Activated CD4-positive, alpha-beta T cell treated with anti-CD3 and anti-CD28 coated beads for 24 hours (primary cell): ENCODE measurements around the gene RPGRIP1L.
A peak's percentile ranks its signal among the peaks of the same experiment; 100 is the strongest.

Experiments used
- DNase-seq, 2 donors: peaks; one replicate each; pipeline ENCODE4 v3.0.0-alpha.2; 2020; ENCODE audit warnings: low read depth in 2 of 2

The RPGRIP1L gene

GRCh38 chr16:53703590-53704444 lies at the start of gene RPGRIP1L, which contains the start of gene FTO:
Gene RPGRIP1L (minus strand): TSS chr16:53703859. CDS start chr16:53700723, 3,136 bp downstream.
Gene FTO (plus strand): TSS chr16:53704156.
- peak; percentile 98 for DNase-seq

- DNase-seq, result no peak
Measured at GRCh38 chr16:53753431-53753830, 49.8 kb upstream of the RPGRIP1L start.

- DNase-seq, result no peak
Measured at GRCh38 chr16:53752560-53752959, 48.9 kb upstream of the RPGRIP1L start.

GRCh38 chr16:53745753-53746266 lies 42.2 kb upstream of the RPGRIP1L start:
- no peak for DNase-seq

GRCh38 chr16:53745086-53745485 lies 41.4 kb upstream of the RPGRIP1L start:
- no peak for DNase-seq

GRCh38 chr16:53744449-53744848 lies 40.8 kb upstream of the RPGRIP1L start:
- DNase-seq, result no peak

GRCh38 chr16:53743149-53743566 lies 39.5 kb upstream of the RPGRIP1L start:
- no peak for DNase-seq

GRCh38 chr16:53741546-53741945 lies 37.9 kb upstream of the RPGRIP1L start:
- DNase-seq, result no peak

- no peak for DNase-seq
Measured at GRCh38 chr16:53740933-53741531, 37.4 kb upstream of the RPGRIP1L start.

- no peak for DNase-seq
Measured at GRCh38 chr16:53740476-53740875, 36.8 kb upstream of the RPGRIP1L start.

- DNase-seq, result no peak
Measured at GRCh38 chr16:53737552-53737951, 33.9 kb upstream of the RPGRIP1L start.

GRCh38 chr16:53736297-53736696 lies 32.6 kb upstream of the RPGRIP1L start:
- DNase-seq, result no peak

- DNase-seq, result no peak
Measured at GRCh38 chr16:53734908-53735307, 31.2 kb upstream of the RPGRIP1L start.

GRCh38 chr16:53732296-53732929 lies 28.8 kb upstream of the RPGRIP1L start:
- DNase-seq, result no peak

- no peak for DNase-seq
Measured at GRCh38 chr16:53730693-53731092, 27.0 kb upstream of the RPGRIP1L start.

- DNase-seq, result no peak
Measured at GRCh38 chr16:53726625-53727024, 23.0 kb upstream of the RPGRIP1L start.

- DNase-seq, result no peak
Measured at GRCh38 chr16:53721017-53721416, 17.4 kb upstream of the RPGRIP1L start.

GRCh38 chr16:53717577-53717976 lies 13.9 kb upstream of the RPGRIP1L start:
- DNase-seq, result no peak

- DNase-seq, result no peak
Measured at GRCh38 chr16:53715023-53715384, 11.3 kb upstream of the RPGRIP1L start.

GRCh38 chr16:53714205-53715022 lies 10.8 kb upstream of the RPGRIP1L start:
- DNase-seq, result no peak

- no peak for DNase-seq
Measured at GRCh38 chr16:53713403-53714204, 9.9 kb upstream of the RPGRIP1L start.
